Measurements from ENCODE around the gene CAPN3.

DNA sequence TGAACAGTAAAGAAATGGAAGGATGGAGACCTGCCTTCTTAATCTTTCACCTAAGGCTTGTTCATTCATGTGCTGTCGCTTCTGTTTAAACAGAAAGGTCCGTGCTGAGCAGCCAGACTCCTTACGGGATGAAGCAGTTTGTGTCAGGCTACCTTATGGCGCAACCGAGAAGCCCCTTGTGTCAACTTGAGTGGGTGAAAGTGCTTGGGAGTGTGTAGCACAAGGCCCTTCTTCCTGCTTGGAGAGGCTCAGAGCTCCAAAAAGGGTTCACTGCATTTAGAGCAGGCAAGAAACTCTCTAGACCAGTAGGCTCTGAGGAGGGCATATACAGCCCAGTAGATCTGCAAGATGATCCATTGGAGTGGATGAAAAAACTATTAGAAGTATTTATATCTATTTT is 16.0 kb downstream of the CAPN3 start:
- TF ChIP-seq, protein P1, sequence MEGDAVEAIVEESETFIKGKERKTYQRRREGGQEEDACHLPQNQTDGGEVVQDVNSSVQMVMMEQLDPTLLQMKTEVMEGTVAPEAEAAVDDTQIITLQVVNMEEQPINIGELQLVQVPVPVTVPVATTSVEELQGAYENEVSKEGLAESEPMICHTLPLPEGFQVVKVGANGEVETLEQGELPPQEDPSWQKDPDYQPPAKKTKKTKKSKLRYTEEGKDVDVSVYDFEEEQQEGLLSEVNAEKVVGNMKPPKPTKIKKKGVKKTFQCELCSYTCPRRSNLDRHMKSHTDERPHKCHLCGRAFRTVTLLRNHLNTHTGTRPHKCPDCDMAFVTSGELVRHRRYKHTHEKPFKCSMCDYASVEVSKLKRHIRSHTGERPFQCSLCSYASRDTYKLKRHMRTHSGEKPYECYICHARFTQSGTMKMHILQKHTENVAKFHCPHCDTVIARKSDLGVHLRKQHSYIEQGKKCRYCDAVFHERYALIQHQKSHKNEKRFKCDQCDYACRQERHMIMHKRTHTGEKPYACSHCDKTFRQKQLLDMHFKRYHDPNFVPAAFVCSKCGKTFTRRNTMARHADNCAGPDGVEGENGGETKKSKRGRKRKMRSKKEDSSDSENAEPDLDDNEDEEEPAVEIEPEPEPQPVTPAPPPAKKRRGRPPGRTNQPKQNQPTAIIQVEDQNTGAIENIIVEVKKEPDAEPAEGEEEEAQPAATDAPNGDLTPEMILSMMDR (conservative IDR thresholded peaks at IDR 0.05; ENCODE audit: low read length), result no peak
- no peak for TF ChIP-seq EZH2phosphoT487 (IDR thresholded peaks at IDR 0.05; ENCODE audit: borderline replicate concordance, low read depth, low read length)
